H1 (cell line): ENCODE data around the gene SIPA1L3. TPM values are rescaled to one million over a fixed set of nuclear protein-coding genes. Genes with fewer than 3 reads are reported as not detected.

ENCODE experiments used
- CTCF ChIA-PET: fragments of 300-600 bp; sonication (Branson Sonifier 250); formaldehyde crosslinking; loops from one replicate; lab custom pipeline; 2021; ENCODE audit not compliant: partially characterized antibody; lab: Charles Lee
- POLR2A ChIA-PET: fragments of 300-600 bp; sonication (Branson Sonifier 250); formaldehyde crosslinking; loops from one replicate; lab custom pipeline; 2021; ENCODE audit warnings: inconsistent platforms; ENCODE audit not compliant: partially characterized antibody; lab: Charles Lee
- DNase-seq, 2 experiments: peaks; one replicate each; pipeline versions ENCODE4 v3.0.0 to v3.0.0-alpha.2; 2010 to 2022; ENCODE audit warnings: low spot score in 2 of 2, low read depth in 1 of 2, mixed read lengths in 1 of 2
- FAIRE-seq: peaks from 2 replicates; lab custom pipeline; 2011; peaks lifted over from hg19 to GRCh38; lab: Jason Lieb, UNC
- H2AFZ ChIP-seq: 2 replicates; pipeline ENCODE4 v1.8.1; 2012; ENCODE audit warnings: low read length, inconsistent platforms
- H2AK5ac ChIP-seq: 2 replicates; pipeline ENCODE4 v1.6.1; 2013; ENCODE audit warnings: low read depth, low read length
- H2BK120ac ChIP-seq: replicated peaks from 2 replicates; pipeline ENCODE3; 2013; ENCODE audit warnings: low read depth, low read length, inconsistent platforms
- H2BK12ac ChIP-seq: 2 replicates; pipeline ENCODE4 v1.6.1; 2013; ENCODE audit warnings: low read depth, low read length
- H2BK15ac ChIP-seq: 2 replicates; pipeline ENCODE4 v1.6.1; 2013; ENCODE audit warnings: low read length
- H2BK20ac ChIP-seq: 2 replicates; pipeline ENCODE4 v1.6.1; 2013; ENCODE audit warnings: low read length
- H2BK5ac ChIP-seq: 2 replicates; pipeline ENCODE4 v1.6.1; 2013; ENCODE audit warnings: low read depth, low read length
- H3K14ac ChIP-seq: 2 replicates; pipeline ENCODE4 v1.6.1; 2013; ENCODE audit warnings: inconsistent platforms; ENCODE audit not compliant: insufficient read length
- H3K18ac ChIP-seq: 2 replicates; pipeline ENCODE4 v1.6.1; 2013; ENCODE audit warnings: low read length; ENCODE audit errors: extremely low read depth
- H3K23ac ChIP-seq: 2 replicates; pipeline ENCODE4 v1.6.1; 2013; ENCODE audit warnings: inconsistent platforms; ENCODE audit not compliant: insufficient read length
- H3K23me2 ChIP-seq: 2 replicates; pipeline ENCODE4 v1.6.1; 2013; ENCODE audit warnings: low read depth, low read length
- H3K27ac ChIP-seq: 2 replicates; pipeline ENCODE4 v1.6.1; 2011; ENCODE audit warnings: low read depth, low read length, inconsistent platforms
- H3K27me3 ChIP-seq, 4 experiments: replicated peaks in 1 of 4; 1 replicate in 1 of 4; 2 replicates in 3 of 4; pipeline versions ENCODE4 v1.6.1 to v1.8.1; 2011 to 2013; ENCODE audit warnings: low read length in 3 of 4, mild to moderate bottlenecking in 3 of 4, inconsistent platforms in 2 of 4, mixed read lengths in 2 of 4, moderate library complexity in 1 of 4; ENCODE audit not compliant: control insufficient read depth in 3 of 4, insufficient read depth in 3 of 4; ENCODE audit errors: extremely low read depth in 1 of 4
- H3K36me3 ChIP-seq, 4 experiments: 2 replicates each; pipeline versions ENCODE4 v1.6.1 to v1.8.1; 2011 to 2013; ENCODE audit warnings: mild to moderate bottlenecking in 4 of 4, low read length in 3 of 4, moderate library complexity in 2 of 4, control low read depth in 1 of 4, inconsistent platforms in 1 of 4; ENCODE audit not compliant: insufficient read depth in 4 of 4, control insufficient read depth in 2 of 4
- H3K4ac ChIP-seq: replicated peaks from 2 replicates; pipeline ENCODE3; 2013; ENCODE audit warnings: low read length, low read depth, mixed read lengths, inconsistent platforms; ENCODE audit not compliant: insufficient read length
- H3K4me1 ChIP-seq, 4 experiments: replicated peaks in 1 of 4; 1 replicate in 1 of 4; 2 replicates in 3 of 4; pipeline versions ENCODE4 v1.6.1 to v1.8.1; 2011 to 2013; ENCODE audit warnings: low read length in 3 of 4, inconsistent platforms in 2 of 4, mixed read lengths in 1 of 4; ENCODE audit not compliant: insufficient read depth in 4 of 4, control insufficient read depth in 3 of 4
- H3K4me2 ChIP-seq, 2 experiments: 2 replicates each; pipeline versions ENCODE4 v1.6.1 to v1.8.1; 2011 to 2013; ENCODE audit warnings: low read depth in 2 of 2, low read length in 2 of 2, control low read depth in 1 of 2, inconsistent platforms in 1 of 2, mild to moderate bottlenecking in 1 of 2; ENCODE audit not compliant: insufficient read depth in 1 of 2
- H3K4me3 ChIP-seq, 4 experiments: fragments of 200-600, 300-600 bp in 1 of 4; sonication (generic), shearing (Covaris generic), sonication (Bioruptor Twin) in 1 of 4; 2 replicates each; pipeline versions ENCODE4 v1.5.1 to v1.8.1; 2011 to 2016; ENCODE audit warnings: low read length in 4 of 4, low read depth in 3 of 4, control low read depth in 2 of 4, inconsistent platforms in 2 of 4, mild to moderate bottlenecking in 2 of 4, mixed read lengths in 1 of 4, moderate library complexity in 1 of 4; ENCODE audit not compliant: insufficient read depth in 2 of 4; ENCODE audit errors: extremely low read depth in 1 of 4
- H3K56ac ChIP-seq: replicated peaks from 2 replicates; pipeline ENCODE3; 2013; ENCODE audit warnings: low read depth, mild to moderate bottlenecking, mixed read lengths, low read length, inconsistent platforms; ENCODE audit not compliant: insufficient read length
- H3K79me1 ChIP-seq: 2 replicates; pipeline ENCODE4 v1.6.1; 2013; ENCODE audit warnings: low read depth, low read length, control low read depth
- H3K79me2 ChIP-seq, 2 experiments: 2 replicates each; pipeline versions ENCODE4 v1.6.1 to v1.8.1; 2012 to 2013; ENCODE audit warnings: low read length in 2 of 2, mild to moderate bottlenecking in 2 of 2, inconsistent platforms in 1 of 2; ENCODE audit not compliant: insufficient read depth in 2 of 2, control insufficient read depth in 1 of 2
- H3K9ac ChIP-seq, 4 experiments: replicated peaks in 1 of 4; 1 replicate in 1 of 4; 2 replicates in 3 of 4; pipeline versions ENCODE4 v1.6.1 to v1.8.1; 2011 to 2013; ENCODE audit warnings: low read depth in 3 of 4, low read length in 3 of 4, control low read depth in 2 of 4, mild to moderate bottlenecking in 2 of 4, moderate library complexity in 2 of 4, inconsistent platforms in 1 of 4; ENCODE audit errors: extremely low read depth in 1 of 4
- H3K9me3 ChIP-seq, 2 experiments: 2 replicates each; pipeline versions ENCODE4 v1.6.1 to v1.8.1; 2012 to 2013; ENCODE audit warnings: mild to moderate bottlenecking in 2 of 2, moderate library complexity in 2 of 2, control low read depth in 1 of 2, inconsistent platforms in 1 of 2, low read depth in 1 of 2, low read length in 1 of 2, mixed read lengths in 1 of 2; ENCODE audit not compliant: insufficient read depth in 2 of 2
- H4K20me1 ChIP-seq, 2 experiments: replicated peaks in 1 of 2; 2 replicates each; pipeline versions ENCODE3 to v1.8.1; 2011 to 2013; ENCODE audit warnings: inconsistent platforms in 2 of 2, low read length in 2 of 2, mild to moderate bottlenecking in 1 of 2; ENCODE audit not compliant: insufficient read depth in 2 of 2, control insufficient read depth in 1 of 2
- H4K5ac ChIP-seq: 2 replicates; pipeline ENCODE4 v1.6.1; 2013; ENCODE audit warnings: low read length, low read depth, mixed read lengths, inconsistent platforms; ENCODE audit not compliant: insufficient read length
- H4K8ac ChIP-seq: 2 replicates; pipeline ENCODE4 v1.8.0; 2013; ENCODE audit warnings: mild to moderate bottlenecking, moderate library complexity, low read length, inconsistent platforms; ENCODE audit not compliant: insufficient read depth; ENCODE audit errors: extremely low read depth
- H4K91ac ChIP-seq: replicated peaks from 2 replicates; pipeline ENCODE3; 2013; ENCODE audit warnings: low read length, mixed read lengths, inconsistent platforms; ENCODE audit not compliant: insufficient read length
- CEBPB ChIP-seq: IDR thresholded peaks from 2 replicates; pipeline ENCODE4 v1.6.1; 2012; ENCODE audit warnings: low read depth, low read length
- KDM1A ChIP-seq: fragments of 200-600, 300-600 bp; sonication (generic); IDR thresholded peaks from 2 replicates; pipeline ENCODE4 v1.7.1; 2016; ENCODE audit warnings: mild to moderate bottlenecking, low read length, borderline replicate concordance
- RAD21 ChIP-seq, 2 experiments: IDR thresholded peaks in 1 of 2; conservative IDR thresholded peaks in 1 of 2; 2 replicates each; pipeline ENCODE4 v1.6.1; 2011; ENCODE audit warnings: low read depth in 2 of 2, low read length in 2 of 2, improper control_type of control experiment in 1 of 2, inconsistent platforms in 1 of 2, mild to moderate bottlenecking in 1 of 2, moderate library complexity in 1 of 2
- RFX5 ChIP-seq: IDR thresholded peaks from 2 replicates; pipeline ENCODE4 v1.6.1; 2011; ENCODE audit warnings: low read depth, low read length, improper control_type of control experiment, borderline replicate concordance
- TCF12 ChIP-seq: IDR thresholded peaks from 2 replicates; pipeline ENCODE4 v1.6.1; 2011; ENCODE audit warnings: low read depth, mild to moderate bottlenecking, low read length
- WGBS, 2 experiments: shearing (Covaris generic) in 1 of 2; methylation state at CpG; one replicate each; pipeline versions ENCODE4 v1.1.6 to v1.1.7; 2013 to 2015; ENCODE audit warnings: low lambda C conversion rate in 2 of 2, mixed read lengths in 2 of 2, inconsistent platforms in 1 of 2, low coverage in 1 of 2, missing lambda C conversion rate in 1 of 2; ENCODE audit not compliant: insufficient replicate concordance in 2 of 2, insufficient coverage in 1 of 2, insufficient read length in 1 of 2; ENCODE audit errors: extremely low coverage in 1 of 2, missing lambda C conversion rate in 1 of 2; 5-methylcytosine and 5-hydroxymethylcytosine counted together
- polyA plus RNA-seq, 7 experiments: library from polyadenylated mRNA; depleted of rRNA in 3 of 7; stranded (reverse) in 5 of 7; unstranded in 2 of 7; fragments of >200 nt in 5 of 7; fragments of 200-250 nt in 2 of 7; gene quantifications; 1 replicate in 5 of 7; 2 replicates in 1 of 7; 4 replicates in 1 of 7; pipeline versions ENCODE4 v1.2.1 to v1.2.3, GENCODE V29; 2011 to 2013; ENCODE audit warnings: missing spikeins in 2 of 7, mixed read lengths in 2 of 7
- total RNA-seq: library from RNA; stranded (reverse); fragmentation: NEBNext Ultra II Directional; extraction: Animal tissue kit (Norgen Biotek cat#: 25700); gene quantifications from 2 replicates; pipeline ENCODE4 v1.2.1, GENCODE V29; 2021

The SIPA1L3 gene
- total and polyA plus RNA-seq, 2 of the 8 experiments (the other 6 are each of a cell fraction or from before 2014, with no cell fraction given) = 15.0 to 54.9 TPM

DNA sequence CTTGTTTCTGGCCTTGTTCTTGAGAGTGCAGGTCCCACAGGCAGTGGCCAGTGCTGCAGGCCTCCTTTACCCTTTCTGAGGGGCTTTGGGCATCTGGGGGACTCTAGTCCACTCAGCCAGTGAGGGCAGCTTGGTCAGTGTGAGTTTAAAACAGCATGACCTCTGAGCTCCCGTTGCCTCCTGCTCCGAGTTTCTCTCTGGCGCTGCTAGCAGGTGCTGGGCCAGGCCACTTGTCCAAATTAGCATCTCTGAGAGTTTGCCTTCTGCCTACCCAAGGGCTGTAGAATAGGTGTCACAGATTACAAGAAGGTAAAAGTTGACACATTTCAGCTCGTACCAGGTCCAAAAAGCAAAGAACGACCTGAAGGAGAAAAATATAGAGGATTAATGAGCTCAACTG, 105.9 kb downstream of the SIPA1L3 start:
- ChIA-PET CTCF (interaction anchor here (0.6 to 1.7 kb wide), 7 partner anchors 11 to 111 kb away, joined by 3 to 10 read pairs (median 3); no protein-coding TSS in a partner anchor), POLR2A (interaction anchor here (0.6 to 3.7 kb wide), 7 partner anchors 9 to 107 kb away, joined by 3 to 20 read pairs (median 3); partner anchors contain the start of gene WDR87)
- Histone ChIP-seq H3K36me3 (no peaks in the 10 kb centered on the region), H2AK5ac (peak overlapping the region; percentile 53; the same call in 1 of the 2 replicates), H3K79me1 (no peaks in the 10 kb centered on the region; the same call in 1 of the 2 replicates), H3K4ac (no peak overlapping the region), H3K27me3 (no peaks in the 10 kb centered on the region), H3K9me3 (no peaks in the 10 kb centered on the region), H4K5ac (no peak overlapping the region), H4K91ac (no peak overlapping the region), H3K4me3 (no peak overlapping the region; a peak in 1 of 8 replicates), H3K4me1 (peaks cover 0 to 14% (median 8%) of the 10 kb centered on the region in 4 experiments; a peak in 6 of 7 replicates), H3K23ac (no peak overlapping the region), H2AFZ (no peak overlapping the region), H3K23me2 (no peaks in the 10 kb centered on the region), H4K8ac (no peak overlapping the region), H3K56ac (no peak overlapping the region), H3K4me2 (peak overlapping the region; percentile 10 to 48; a peak in 2 of 4 replicates), H2BK20ac (no peak overlapping the region), H3K14ac (no peak overlapping the region), H3K79me2 (peaks cover 0 to 9% of the 10 kb centered on the region in 2 experiments; a peak in 1 of 4 replicates), H4K20me1 (no peaks in the 10 kb centered on the region), H3K9ac (no peak overlapping the region; a peak in 1 of 7 replicates), H3K18ac (no peak overlapping the region), H3K27ac (peak overlapping the region; percentile 40; the same call in 1 of the 2 replicates), H2BK5ac (0 out of 2 replicates have a peak overlapping the region, but pooled peaks have one; percentile 19), H2BK120ac (no peak overlapping the region), H2BK15ac (0 out of 2 replicates have a peak overlapping the region, but pooled peaks have one; percentile 90), H2BK12ac (0 out of 2 replicates have a peak overlapping the region, but pooled peaks have one; percentile 23)
- 64% methylated on average over 5 of the region's 5 CpGs; no CpG with 5 or more reads in 1 of the 2 experiments for WGBS, 2 experiments
- FAIRE-seq (peak; percentile 45), DNase-seq (no peak)
- TF ChIP-seq CEBPB = no peak
- no peak for TF ChIP-seq KDM1A
- TF ChIP-seq RAD21 (IDR thresholded peaks at IDR 0.05 in 1 of 2, conservative IDR thresholded peaks at IDR 0.05 in 1 of 2; ENCODE audit: low read depth in 2 of 2, low read length in 2 of 2) = no peak
- no peak for TF ChIP-seq TCF12
- TF ChIP-seq RFX5 = no peak
